ENCODE results near the gene ERCC5. TPM values are rescaled to one million over a fixed set of nuclear protein-coding genes. Genes with fewer than 3 reads are reported as not detected.

The ERCC5 gene
- total RNA-seq, 3 donors from 2014 or later, result 32.1 to 34.9 (median 33.7) TPM

GRCh38 chr13:102856557-102856956 is 10.7 kb downstream of the ERCC5 start:
- H3K4me3 Mint-ChIP-seq, result no peak overlapping the region
- DNase-seq, result no peak
- peaks cover 36% of the 10 kb centered on the region for H3K4me1 Mint-ChIP-seq (ENCODE audit: low read depth)
- no peaks in the 10 kb centered on the region for H3K9me3 Mint-ChIP-seq
- H3K36me3 Mint-ChIP-seq (ENCODE audit: insufficient read depth), result peaks cover 43% of the 10 kb centered on the region
- no peaks in the 10 kb centered on the region for H3K27me3 Mint-ChIP-seq (ENCODE audit: low read depth)
- ATAC-seq, result no peak

DNA sequence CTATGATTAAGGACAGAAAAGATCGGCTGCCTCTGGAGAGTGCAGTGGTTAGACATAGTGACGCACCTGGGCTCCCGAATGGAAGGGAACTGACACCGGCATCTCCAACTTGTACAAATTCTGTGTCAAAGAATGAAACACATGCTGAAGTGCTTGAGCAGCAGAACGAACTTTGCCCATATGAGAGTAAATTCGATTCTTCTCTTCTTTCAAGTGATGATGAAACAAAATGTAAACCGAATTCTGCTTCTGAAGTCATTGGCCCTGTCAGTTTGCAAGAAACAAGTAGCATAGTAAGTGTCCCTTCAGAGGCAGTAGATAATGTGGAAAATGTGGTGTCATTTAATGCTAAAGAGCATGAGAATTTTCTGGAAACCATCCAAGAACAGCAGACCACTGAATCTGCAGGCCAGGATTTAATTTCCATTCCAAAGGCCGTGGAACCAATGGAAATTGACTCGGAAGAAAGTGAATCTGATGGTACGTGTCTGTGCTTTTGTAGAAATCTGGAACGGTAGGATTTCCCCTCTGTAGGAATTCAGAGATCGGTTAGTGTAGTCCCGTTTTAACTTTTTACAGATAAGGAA is 16.9 kb downstream of the ERCC5 start:
- Mint-ChIP-seq H3K36me3 (ENCODE audit: insufficient read depth) (peaks cover 45% of the 10 kb centered on the region), H3K9me3 (no peaks in the 10 kb centered on the region), H3K4me3 (no peak overlapping the region), H3K27me3 (ENCODE audit: low read depth) (no peaks in the 10 kb centered on the region), H3K4me1 (ENCODE audit: low read depth) (peaks cover 30% of the 10 kb centered on the region)
- ATAC-seq (no peak), DNase-seq (no peak)

DNA sequence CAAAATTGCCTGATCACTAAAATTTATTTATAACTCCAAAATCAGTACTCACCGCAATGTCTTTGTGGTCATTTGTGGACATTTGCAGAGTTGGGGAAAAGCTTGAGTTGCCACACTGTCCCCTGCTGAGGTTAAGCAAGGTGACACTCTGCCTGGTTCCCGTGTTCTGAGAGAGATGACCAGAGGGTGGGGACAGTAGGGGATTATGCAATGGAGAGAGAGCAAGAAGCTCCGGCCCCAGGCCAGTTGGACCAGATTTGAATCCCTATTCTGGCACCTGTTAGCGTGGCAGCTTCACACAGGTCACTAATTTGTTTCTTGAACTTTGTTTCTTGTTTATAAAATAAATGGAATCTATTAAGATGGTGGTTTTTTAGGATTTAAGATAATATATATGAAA is 17.8 kb downstream of the ERCC5 start:
- no peaks in the 10 kb centered on the region for H3K27me3 Mint-ChIP-seq (ENCODE audit: low read depth)
- H3K4me3 Mint-ChIP-seq, result no peak overlapping the region
- DNase-seq (no peak), ATAC-seq (no peak)
- H3K9me3 Mint-ChIP-seq, result no peaks in the 10 kb centered on the region
- H3K36me3 Mint-ChIP-seq (ENCODE audit: insufficient read depth), result peaks cover 41% of the 10 kb centered on the region
- peaks cover 30% of the 10 kb centered on the region for H3K4me1 Mint-ChIP-seq (ENCODE audit: low read depth)

DNA sequence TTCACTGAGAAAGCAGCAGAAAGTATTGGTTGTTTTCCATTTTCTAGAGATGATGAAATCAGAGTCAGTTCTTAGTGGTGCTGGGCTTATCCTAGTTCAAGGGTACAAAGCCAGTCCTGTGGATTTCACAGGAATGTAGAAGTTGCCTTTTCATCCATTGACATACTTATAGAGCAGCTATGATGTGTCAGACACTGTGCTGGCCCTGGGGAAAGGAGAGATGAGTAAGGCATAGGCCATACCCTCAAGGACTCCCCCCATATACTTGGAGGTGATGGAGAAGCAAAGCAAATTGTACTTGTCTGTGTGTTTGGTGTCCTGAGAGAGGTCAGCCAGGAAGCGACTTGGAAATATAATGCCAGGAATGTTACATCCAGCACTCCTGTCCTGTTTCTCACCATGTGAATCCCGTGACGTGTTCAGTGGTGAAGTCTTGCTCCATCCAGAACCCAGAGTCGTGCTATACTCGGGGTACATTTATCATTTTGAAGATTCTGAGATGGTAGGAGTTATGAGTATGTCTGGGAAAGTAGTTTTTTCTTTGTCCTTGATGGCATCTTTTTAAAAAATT is 22.6 kb downstream of the ERCC5 start:
- no peak for ATAC-seq
- Mint-ChIP-seq H3K36me3 (ENCODE audit: insufficient read depth) (peaks cover 26% of the 10 kb centered on the region), H3K4me1 (ENCODE audit: low read depth) (peaks cover 37% of the 10 kb centered on the region), H3K27me3 (ENCODE audit: low read depth) (no peaks in the 10 kb centered on the region), H3K4me3 (no peak overlapping the region), H3K9me3 (no peaks in the 10 kb centered on the region)
- DNase-seq, result no peak

DNA sequence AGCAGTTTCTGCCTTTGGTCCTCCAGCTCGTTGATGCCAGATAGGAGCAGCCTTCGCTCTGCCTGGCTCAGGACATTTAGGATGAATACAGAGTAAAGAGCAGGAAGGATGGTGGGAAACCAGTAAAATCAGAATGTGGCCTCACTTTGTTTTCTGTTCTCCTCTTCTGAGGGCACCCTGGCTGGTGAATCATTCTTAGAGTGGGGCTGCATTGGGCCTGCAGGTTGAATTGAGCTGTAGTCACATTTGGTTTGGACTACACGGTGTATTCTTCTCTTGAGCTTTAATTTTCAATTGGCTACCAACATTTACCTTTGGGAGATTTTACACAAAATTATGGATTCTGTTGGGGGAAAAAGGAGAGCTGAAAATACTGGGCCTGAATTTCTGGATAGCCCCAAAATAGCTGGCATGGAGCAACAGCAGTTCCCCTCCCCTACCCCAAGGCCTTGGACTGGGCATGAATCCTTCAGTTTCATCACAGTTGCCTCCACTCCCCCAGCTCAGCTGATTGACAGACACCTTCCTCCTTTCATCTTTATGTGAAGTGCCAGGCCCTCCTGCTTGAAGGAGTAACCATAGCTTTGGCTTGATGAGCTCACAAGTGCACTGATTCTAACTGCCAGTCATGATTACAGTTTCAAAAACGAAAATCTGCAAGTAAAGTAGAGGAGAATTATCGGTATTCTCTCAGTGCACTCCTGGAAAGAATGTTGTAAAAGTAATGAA is 24.3 kb downstream of the ERCC5 start:
- Mint-ChIP-seq H3K27me3 (ENCODE audit: low read depth) (no peaks in the 10 kb centered on the region), H3K9me3 (no peaks in the 10 kb centered on the region), H3K4me3 (no peak overlapping the region), H3K36me3 (ENCODE audit: insufficient read depth) (peaks cover 29% of the 10 kb centered on the region), H3K4me1 (ENCODE audit: low read depth) (peaks cover 25% of the 10 kb centered on the region)
- peak in 1 of 2 donors; percentile 27 for ATAC-seq
- DNase-seq, result no peak

DNA sequence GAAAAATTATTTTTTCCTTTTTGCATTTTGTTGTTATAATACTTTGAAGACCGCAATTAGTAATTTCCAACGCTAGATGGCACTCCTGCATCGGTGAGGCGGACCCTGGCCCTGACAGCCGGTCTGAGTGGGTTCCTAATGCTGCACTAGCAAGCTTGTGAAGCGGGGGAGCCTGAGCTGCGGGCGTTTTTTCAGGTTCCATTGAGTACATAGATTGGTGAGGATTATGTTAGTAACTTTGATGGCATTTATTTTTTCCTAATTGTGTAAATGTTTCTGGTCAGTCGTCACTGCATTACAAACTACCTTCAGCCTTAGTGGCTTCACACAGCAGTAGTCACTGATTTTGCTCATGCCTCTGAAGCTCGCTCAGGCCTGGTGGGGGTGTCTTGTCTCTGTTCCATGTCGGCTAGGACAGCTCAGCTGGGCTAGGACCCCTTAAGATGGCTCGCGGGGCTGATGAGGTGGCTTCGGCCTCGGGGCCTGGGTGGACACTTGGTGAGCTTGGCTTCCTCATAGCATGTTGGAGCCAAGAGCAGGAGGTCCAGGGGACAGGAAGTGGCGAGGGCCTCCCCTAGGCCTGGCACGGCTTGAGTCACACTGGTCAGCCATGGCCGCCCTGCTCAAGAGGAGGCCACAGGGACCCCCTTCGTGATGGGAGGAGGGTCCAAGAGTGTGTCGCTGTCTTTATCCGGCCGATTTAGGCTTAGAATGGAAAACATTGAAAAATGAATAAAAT is 25.0 kb downstream of the ERCC5 start:
- peak; percentile 77 to 80 for ATAC-seq

GRCh38 chr13:102872131-102872530 is 26.3 kb downstream of the ERCC5 start:
- Mint-ChIP-seq H3K4me1 (ENCODE audit: low read depth) (peaks cover 22% of the 10 kb centered on the region), H3K36me3 (ENCODE audit: insufficient read depth) (peaks cover 38% of the 10 kb centered on the region), H3K9me3 (no peaks in the 10 kb centered on the region), H3K27me3 (ENCODE audit: low read depth) (no peaks in the 10 kb centered on the region), H3K4me3 (no peak overlapping the region)
- ATAC-seq, result no peak
- no peak for DNase-seq

More for the DNA sequence above, 25.0 kb downstream of the ERCC5 start:
- H3K9me3 Mint-ChIP-seq, result no peaks in the 10 kb centered on the region
- peaks cover 31% of the 10 kb centered on the region for H3K36me3 Mint-ChIP-seq (ENCODE audit: insufficient read depth)
- peaks cover 23% of the 10 kb centered on the region for H3K4me1 Mint-ChIP-seq (ENCODE audit: low read depth)
- H3K4me3 Mint-ChIP-seq, result no peak overlapping the region
- no peaks in the 10 kb centered on the region for H3K27me3 Mint-ChIP-seq (ENCODE audit: low read depth)
- peak; percentile 39 for DNase-seq

- ATAC-seq, result no peak
- Mint-ChIP-seq H3K27me3 (ENCODE audit: low read depth) (no peaks in the 10 kb centered on the region), H3K4me3 (no peak overlapping the region), H3K9me3 (no peaks in the 10 kb centered on the region), H3K36me3 (ENCODE audit: insufficient read depth) (peaks cover 36% of the 10 kb centered on the region), H3K4me1 (ENCODE audit: low read depth) (peaks cover 22% of the 10 kb centered on the region)
- no peak for DNase-seq
These were observed 26.7 kb downstream of the ERCC5 start for GRCh38 chr13:102872531-102872930.

DNA sequence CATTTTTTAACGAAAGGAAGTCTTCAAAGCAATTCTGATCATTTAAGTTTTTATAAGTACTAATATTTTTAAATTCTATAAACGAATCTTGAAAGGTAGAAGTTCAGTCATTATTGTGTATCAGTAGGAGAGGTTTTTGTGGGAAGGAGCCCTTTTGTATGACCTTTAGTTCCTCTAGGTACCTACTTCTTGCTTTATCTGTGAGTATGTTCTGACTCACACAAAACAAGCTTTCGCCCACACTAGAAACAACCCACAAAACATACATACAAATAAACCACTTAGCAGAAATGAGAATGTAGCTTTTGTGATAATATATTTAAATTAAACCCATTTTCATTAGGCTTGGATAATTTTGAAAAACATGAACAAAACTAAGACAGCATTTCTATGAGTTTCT is 27.8 kb downstream of the ERCC5 start:
- DNase-seq (no peak), ATAC-seq (peak in 1 of 2 donors; percentile 75)
- Mint-ChIP-seq H3K4me3 (no peak overlapping the region), H3K27me3 (ENCODE audit: low read depth) (no peaks in the 10 kb centered on the region), H3K9me3 (no peaks in the 10 kb centered on the region), H3K36me3 (ENCODE audit: insufficient read depth) (peaks cover 34% of the 10 kb centered on the region), H3K4me1 (ENCODE audit: low read depth) (peaks cover 22% of the 10 kb centered on the region)

DNA sequence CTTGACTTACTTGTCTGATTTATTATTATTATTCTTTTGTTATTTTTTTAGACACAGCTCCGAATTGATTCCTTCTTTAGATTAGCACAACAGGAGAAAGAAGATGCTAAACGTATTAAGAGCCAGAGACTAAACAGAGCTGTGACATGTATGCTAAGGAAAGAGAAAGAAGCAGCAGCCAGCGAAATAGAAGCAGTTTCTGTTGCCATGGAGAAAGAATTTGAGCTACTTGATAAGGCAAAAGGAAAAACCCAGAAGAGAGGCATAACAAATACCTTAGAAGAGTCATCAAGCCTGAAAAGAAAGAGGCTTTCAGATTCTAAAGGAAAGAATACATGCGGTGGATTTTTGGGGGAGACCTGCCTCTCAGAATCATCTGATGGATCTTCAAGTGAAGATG is 29.4 kb downstream of the ERCC5 start:
- no peak for DNase-seq
- no peak overlapping the region for H3K4me3 Mint-ChIP-seq
- no peak for ATAC-seq
- no peaks in the 10 kb centered on the region for H3K9me3 Mint-ChIP-seq
- H3K27me3 Mint-ChIP-seq (ENCODE audit: low read depth), result no peaks in the 10 kb centered on the region
- H3K36me3 Mint-ChIP-seq (ENCODE audit: insufficient read depth), result peaks cover 34% of the 10 kb centered on the region
- peaks cover 16% of the 10 kb centered on the region for H3K4me1 Mint-ChIP-seq (ENCODE audit: low read depth)

DNA sequence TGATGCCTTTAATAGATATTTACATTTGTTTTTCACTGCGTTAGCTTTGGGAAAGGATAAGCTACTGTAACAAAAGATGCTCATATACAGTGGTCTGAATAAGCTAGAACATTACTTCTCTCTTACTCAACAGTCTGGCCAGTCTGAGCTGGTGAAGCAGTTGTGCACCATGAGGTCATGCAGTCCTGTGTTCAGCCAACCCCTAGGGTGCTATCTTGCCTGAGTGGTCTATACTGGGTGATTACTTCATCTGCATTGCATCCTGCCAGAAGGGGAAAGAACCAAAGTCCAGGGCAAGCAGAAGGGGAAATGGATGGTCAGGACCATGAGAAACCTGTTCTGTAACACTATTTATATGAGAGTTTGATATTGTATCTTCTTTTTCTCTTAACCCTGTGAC is 31.5 kb downstream of the ERCC5 start:
- no peaks in the 10 kb centered on the region for H3K9me3 Mint-ChIP-seq
- peaks cover 27% of the 10 kb centered on the region for H3K36me3 Mint-ChIP-seq (ENCODE audit: insufficient read depth)
- H3K4me1 Mint-ChIP-seq (ENCODE audit: low read depth), result peaks cover 5% of the 10 kb centered on the region

DNA sequence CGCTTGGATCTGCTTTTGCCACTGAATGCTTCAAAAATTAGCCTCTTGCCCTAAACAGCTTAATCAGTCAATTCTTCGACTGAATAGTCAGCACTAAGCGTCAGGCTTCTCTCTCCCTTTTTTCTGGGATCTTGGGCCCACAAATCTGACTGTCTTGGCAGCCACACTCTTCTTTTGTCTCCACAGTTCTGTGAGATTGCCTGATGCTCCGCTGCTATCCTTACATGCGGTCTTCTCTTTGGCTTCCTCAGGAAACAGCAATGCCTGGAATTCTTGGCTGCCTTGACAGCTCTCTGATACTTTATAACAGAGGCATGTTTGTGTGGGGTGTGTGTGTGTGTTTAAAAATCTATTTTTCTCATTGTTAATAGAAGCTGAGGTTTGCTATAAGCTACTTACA is 32.6 kb downstream of the ERCC5 start:
- H3K27me3 Mint-ChIP-seq (ENCODE audit: low read depth), result no peaks in the 10 kb centered on the region
- DNase-seq, result no peak
- no peaks in the 10 kb centered on the region for H3K9me3 Mint-ChIP-seq
- H3K36me3 Mint-ChIP-seq (ENCODE audit: insufficient read depth), result peaks cover 30% of the 10 kb centered on the region
- no peak for ATAC-seq
- H3K4me3 Mint-ChIP-seq, result no peak overlapping the region
- no peaks in the 10 kb centered on the region for H3K4me1 Mint-ChIP-seq (ENCODE audit: low read depth)

More for the DNA sequence above, 31.5 kb downstream of the ERCC5 start:
- Mint-ChIP-seq H3K27me3 (ENCODE audit: low read depth) (no peaks in the 10 kb centered on the region), H3K4me3 (no peak overlapping the region)
- ATAC-seq, result no peak
- no peak for DNase-seq

GRCh38 chr13:102879793-102880499 is 34.1 kb downstream of the ERCC5 start:
- H3K4me1 Mint-ChIP-seq (ENCODE audit: low read depth), result no peaks in the 10 kb centered on the region
- H3K27me3 Mint-ChIP-seq (ENCODE audit: low read depth), result no peaks in the 10 kb centered on the region
- H3K36me3 Mint-ChIP-seq (ENCODE audit: insufficient read depth), result peaks cover 29% of the 10 kb centered on the region
- H3K4me3 Mint-ChIP-seq, result no peak overlapping the region
- no peaks in the 10 kb centered on the region for H3K9me3 Mint-ChIP-seq
- ATAC-seq (no peak), DNase-seq (no peak)
